AG10803 (cell line): ENCODE results near the gene SEMA4F.

Experiments used
- DNase-seq: peaks from one replicate; pipeline ENCODE4 v3.0.0; 2010; ENCODE audit warnings: low read depth
- H3K4me3 ChIP-seq: 2 replicates; pipeline ENCODE4 v1.5.1; 2011; ENCODE audit warnings: mild to moderate bottlenecking, low read length, control low read depth
- CTCF ChIP-seq: conservative IDR thresholded peaks from 2 replicates; pipeline ENCODE4 v1.5.1; 2011; ENCODE audit warnings: mild to moderate bottlenecking, low read length, control low read depth, inconsistent platforms

Gene SEMA4F

DNA sequence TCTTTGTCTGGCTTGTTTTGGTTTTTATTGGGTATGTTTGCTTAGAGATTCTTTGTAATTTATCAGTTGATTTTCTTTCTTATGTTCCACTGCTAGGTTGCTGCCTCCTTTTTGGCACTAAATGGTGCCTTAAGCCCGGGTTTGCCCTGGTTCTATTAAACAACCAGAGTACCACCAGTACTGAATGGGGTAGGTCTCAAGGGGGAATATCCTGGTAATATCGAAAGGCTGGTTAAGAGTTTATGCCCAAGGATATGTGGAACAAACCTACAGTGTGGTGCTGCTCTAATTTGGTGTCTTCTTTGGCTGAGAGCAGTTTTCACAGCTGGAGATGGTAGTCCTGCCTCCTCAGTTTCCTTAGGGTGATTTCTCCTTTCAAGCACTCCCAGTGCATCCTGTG is 76.5 kb downstream of the SEMA4F start:
- no peak for DNase-seq
- no peak for TF ChIP-seq CTCF
- H3K4me3 ChIP-seq = no peak overlapping the region
